Colonic mucosa (tissue), 4 donors: Measurements from ENCODE around the gene GALNT17. TPM values are rescaled to one million over a fixed set of nuclear protein-coding genes. Genes with fewer than 3 reads are reported as not detected.

ENCODE experiments used
- DNase-seq: peaks from one replicate; pipeline ENCODE4 v3.0.0-alpha.2; 2020
- H3K27ac ChIP-seq: fragments of 200-600 bp; one replicate; pipeline ENCODE4 v1.8.0; 2021
- H3K27me3 ChIP-seq: fragments of 200-600 bp; one replicate; pipeline ENCODE4 v1.8.0; 2021
- H3K36me3 ChIP-seq: fragments of 200-600 bp; one replicate; pipeline ENCODE4 v1.8.0; 2021
- H3K4me1 ChIP-seq: fragments of 200-600 bp; one replicate; pipeline ENCODE4 v1.8.0; 2021; ENCODE audit warnings: mild to moderate bottlenecking
- H3K4me3 ChIP-seq: fragments of 200-600 bp; one replicate; pipeline ENCODE4 v1.8.0; 2021
- H3K9ac ChIP-seq, 2 donors: one replicate each; pipeline ENCODE4 v1.7.0; 2013; ENCODE audit warnings: control low read depth in 2 of 2, low read depth in 2 of 2, low read length in 2 of 2
- H3K9me3 ChIP-seq: fragments of 200-600 bp; one replicate; pipeline ENCODE4 v1.8.0; 2021
- CTCF ChIP-seq: fragments of 200-600 bp; IDR thresholded peaks from one replicate; pipeline ENCODE4 v1.8.0; 2022; ENCODE audit warnings: antibody characterized with exemption, mild to moderate bottlenecking
- intact Hi-C: fragments of 100-400 bp; cut with DNase I; formaldehyde crosslinking; loops from one replicate; pipeline ENCODE4 v1.14.1; 2022
- total RNA-seq, 2 donors: library from RNA; stranded (reverse); fragmentation: NEBNext Ultra II Directional in 1 of 2; extraction: Animal tissue kit (Norgen Biotek cat#: 25700) in 1 of 2; gene quantifications; one replicate each; pipeline ENCODE4 v1.2.1, GENCODE V29; 2021
- donor health status: healthy.
- donor health status: DM: no; HTN: no; CAD: no.
- donor health status: DM: no; HTN: no; CAD: no.

GALNT17 gene
- total RNA-seq, 2 donors from 2014 or later = 0.37 to 1.3 TPM

DNA sequence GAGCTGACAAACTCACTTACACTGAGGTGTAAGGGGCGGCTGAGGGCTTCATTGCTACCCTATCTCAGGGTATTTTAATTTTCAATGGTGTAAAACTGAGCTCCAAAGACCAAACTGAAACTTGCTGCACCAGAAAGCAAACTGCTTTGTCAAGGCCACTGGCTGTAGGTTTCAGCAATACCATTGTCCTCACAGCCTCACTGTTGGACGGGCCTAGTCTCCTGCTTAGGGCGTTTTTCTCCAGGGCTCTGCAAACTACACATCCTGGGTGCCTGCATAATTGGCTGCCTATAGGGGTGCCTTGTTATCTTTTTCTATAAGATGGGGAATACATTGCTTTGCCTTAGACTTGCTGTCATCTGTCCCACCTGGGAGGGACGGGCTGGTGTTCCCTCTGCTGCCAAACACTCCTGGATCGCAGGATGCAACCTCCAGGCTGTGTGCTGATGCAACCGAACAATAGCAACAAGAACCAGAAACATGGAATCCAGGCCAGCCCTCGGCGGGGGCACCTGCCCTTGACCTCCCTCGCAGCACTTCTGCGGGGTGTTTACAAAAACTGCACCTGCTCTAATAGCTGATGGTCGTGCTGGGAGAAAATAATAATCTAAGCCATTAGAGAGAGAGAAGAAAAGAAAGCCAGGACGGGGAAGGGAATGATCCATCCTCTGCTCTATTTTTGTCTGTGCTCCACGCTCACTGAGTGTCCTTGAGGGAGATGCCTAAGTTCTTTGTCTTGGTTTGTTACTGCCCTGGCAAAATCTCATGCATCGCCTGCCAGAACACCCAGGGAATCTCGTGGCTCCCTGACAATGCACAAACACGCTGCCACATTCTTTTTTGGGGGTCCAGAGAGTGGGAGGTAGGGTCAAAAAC, 104.5 kb downstream of the GALNT17 start:
- no peaks in the 10 kb centered on the region for H3K9me3 ChIP-seq
- DNase-seq = no peak
- no peak overlapping the region for H3K4me3 ChIP-seq

DNA sequence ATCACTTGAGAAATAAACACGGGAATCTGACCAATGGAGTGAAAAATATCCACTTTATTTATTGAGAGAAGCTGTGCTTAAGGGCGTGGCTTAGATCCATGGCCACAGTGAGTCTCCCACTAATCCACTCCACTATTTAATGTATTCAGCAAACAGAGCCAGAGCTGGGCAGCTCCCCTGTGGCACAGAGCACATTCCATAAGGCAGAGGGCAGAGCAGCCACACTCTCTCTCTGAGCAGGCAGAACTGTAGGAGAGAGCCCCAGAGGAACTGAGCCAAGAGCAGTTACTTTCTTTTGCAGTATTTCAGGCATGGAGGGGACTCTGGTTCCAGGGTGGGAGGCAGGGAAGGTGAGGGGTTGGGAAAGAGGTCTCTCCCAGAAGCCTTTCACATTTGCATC, 106.0 kb downstream of the GALNT17 start:
- intact Hi-C loops = no loop called here
- Histone ChIP-seq H3K36me3 (no peaks in the 10 kb centered on the region), H3K9me3 (no peaks in the 10 kb centered on the region), H3K9ac (no peak overlapping the region), H3K4me3 (no peak overlapping the region), H3K27me3 (no peaks in the 10 kb centered on the region), H3K27ac (no peak overlapping the region), H3K4me1 (no peaks in the 10 kb centered on the region)
- TF ChIP-seq CTCF = no peak
- DNase-seq = no peak

More for the DNA sequence above, 104.5 kb downstream of the GALNT17 start:
- H3K27me3 ChIP-seq = no peaks in the 10 kb centered on the region
- H3K27ac ChIP-seq = no peak overlapping the region
- TF ChIP-seq CTCF = no peak
- H3K36me3 ChIP-seq = no peaks in the 10 kb centered on the region
- no peaks in the 10 kb centered on the region for H3K4me1 ChIP-seq
- no peak overlapping the region for H3K9ac ChIP-seq
- intact Hi-C loops = no loop called here

GRCh38 chr7:71238581-71239295, 106.8 kb downstream of the GALNT17 start:
- Histone ChIP-seq H3K4me1 (no peaks in the 10 kb centered on the region), H3K27me3 (no peaks in the 10 kb centered on the region), H3K4me3 (no peak overlapping the region), H3K9me3 (no peaks in the 10 kb centered on the region), H3K36me3 (no peaks in the 10 kb centered on the region), H3K9ac (no peak overlapping the region), H3K27ac (no peak overlapping the region)
- intact Hi-C loops = no loop called here
- TF ChIP-seq CTCF = no peak
- no peak for DNase-seq

- no peak overlapping the region for H3K27ac ChIP-seq
- no peak overlapping the region for H3K4me3 ChIP-seq
- H3K27me3 ChIP-seq = no peaks in the 10 kb centered on the region
- no peak for DNase-seq
- no peak for TF ChIP-seq CTCF
- intact Hi-C loops = no loop called here
- no peaks in the 10 kb centered on the region for H3K9me3 ChIP-seq
- H3K36me3 ChIP-seq = no peaks in the 10 kb centered on the region
- no peaks in the 10 kb centered on the region for H3K4me1 ChIP-seq
- H3K9ac ChIP-seq = no peak overlapping the region
These were observed 107.8 kb downstream of the GALNT17 start for GRCh38 chr7:71239586-71240268.

- Histone ChIP-seq H3K27me3 (no peaks in the 10 kb centered on the region), H3K4me1 (no peaks in the 10 kb centered on the region), H3K36me3 (no peaks in the 10 kb centered on the region), H3K9ac (no peak overlapping the region), H3K27ac (no peak overlapping the region), H3K4me3 (no peak overlapping the region), H3K9me3 (no peaks in the 10 kb centered on the region)
- TF ChIP-seq CTCF = no peak
- no peak for DNase-seq
- intact Hi-C loops = no loop called here
These were observed 111.9 kb downstream of the GALNT17 start for GRCh38 chr7:71243736-71244410.
